Activated T-cell treated with anti-CD3 and anti-CD28 coated beads for 4 hours (primary cell): ENCODE results near the gene C5orf47.

Source experiments
- DNase-seq: peaks from one replicate; pipeline ENCODE4 v3.0.0-alpha.2; 2020

Gene C5orf47, protein sequence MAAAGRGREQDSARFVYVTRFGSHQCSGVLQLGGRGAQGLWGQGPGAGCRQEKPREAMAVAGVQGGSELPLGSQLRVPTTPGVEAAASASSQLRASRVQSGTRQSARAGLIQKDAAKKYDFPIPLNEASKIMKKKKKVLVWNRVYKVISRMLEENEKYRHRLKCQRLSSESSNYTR

DNA sequence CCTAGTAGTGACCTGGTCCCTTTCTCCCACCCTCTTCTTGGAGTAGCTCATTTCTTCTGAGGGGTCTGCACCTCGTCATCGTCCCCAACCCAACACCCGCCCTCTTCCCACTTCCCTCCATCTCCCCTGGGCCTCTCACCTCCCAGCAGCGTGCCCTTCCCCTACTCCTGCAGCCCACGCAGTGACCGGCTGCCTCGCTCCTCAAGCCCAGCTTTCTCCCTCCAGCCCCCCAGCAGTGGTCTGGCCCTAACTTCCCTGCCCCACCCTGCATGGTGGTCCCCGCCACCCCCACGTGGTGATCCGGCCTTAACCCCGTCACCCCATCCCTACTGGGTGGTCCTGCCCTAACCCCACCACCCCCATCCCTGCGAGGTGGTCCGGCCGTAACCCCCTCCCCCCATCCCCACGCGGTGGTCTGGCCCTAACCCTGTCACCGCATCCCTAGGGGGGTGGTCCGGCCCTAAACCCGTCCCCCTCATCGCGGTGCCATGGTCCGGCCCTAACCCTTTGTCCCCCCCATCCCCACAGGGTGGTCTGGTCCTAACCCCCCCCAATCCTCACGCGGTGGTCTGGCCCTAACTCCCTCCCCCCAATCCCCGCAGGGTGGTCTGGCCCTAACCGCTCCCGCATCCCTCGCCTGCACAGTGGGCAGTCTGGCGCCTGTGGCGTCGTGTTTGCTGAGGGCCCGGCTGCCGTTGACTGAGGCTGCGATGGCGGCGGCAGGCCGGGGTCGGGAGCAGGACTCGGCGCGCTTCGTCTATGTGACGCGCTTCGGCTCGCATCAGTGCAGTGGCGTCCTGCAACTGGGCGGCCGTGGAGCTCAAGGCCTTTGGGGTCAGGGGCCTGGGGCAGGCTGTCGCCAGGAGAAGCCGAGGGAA is at the start of gene C5orf47:
C5orf47 (plus strand) TSS at position 617 of the 878 bp plus-strand sequence; CDS start at position 711, 94 bp downstream.
- no peak for DNase-seq

DNA sequence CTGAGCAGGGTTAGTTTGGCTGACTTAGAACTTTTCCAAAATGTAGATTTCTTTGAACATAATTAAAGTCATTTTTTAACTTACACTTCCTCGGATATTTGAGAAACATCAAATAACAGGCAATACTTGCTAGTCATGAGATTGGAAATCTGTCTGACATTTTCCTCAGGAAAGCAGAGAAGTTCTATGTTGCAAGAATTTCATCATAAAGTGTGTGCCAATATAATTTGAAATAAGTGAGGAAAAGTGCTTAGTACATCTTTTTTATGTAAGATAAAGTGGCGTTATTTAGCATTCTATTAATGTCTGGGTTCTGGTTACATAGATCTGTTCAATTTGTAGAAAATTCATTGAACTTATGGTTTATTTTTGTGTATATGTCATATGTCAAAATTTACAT is 48.7 kb upstream of the C5orf47 start:
- DNase-seq: no peak

DNA sequence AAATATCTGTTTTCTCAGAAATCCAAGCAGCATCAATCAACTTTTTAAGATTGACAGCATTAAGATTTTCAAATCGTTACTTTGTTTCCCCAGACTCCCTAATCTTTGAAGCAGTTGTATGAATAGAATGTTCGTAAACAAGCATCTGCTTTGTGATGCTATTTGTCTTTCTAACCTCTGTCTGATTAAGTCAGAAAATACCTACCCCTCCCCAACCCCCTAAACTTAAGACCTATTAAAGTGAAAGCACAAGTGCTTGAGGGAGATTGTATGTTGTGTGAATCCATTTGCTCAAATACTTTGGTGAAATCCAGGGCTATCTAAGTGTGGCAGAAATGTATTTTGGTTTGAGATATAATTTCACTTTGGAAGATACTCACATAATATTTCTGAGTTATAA is 47.9 kb upstream of the C5orf47 start:
- DNase-seq: no peak

DNA sequence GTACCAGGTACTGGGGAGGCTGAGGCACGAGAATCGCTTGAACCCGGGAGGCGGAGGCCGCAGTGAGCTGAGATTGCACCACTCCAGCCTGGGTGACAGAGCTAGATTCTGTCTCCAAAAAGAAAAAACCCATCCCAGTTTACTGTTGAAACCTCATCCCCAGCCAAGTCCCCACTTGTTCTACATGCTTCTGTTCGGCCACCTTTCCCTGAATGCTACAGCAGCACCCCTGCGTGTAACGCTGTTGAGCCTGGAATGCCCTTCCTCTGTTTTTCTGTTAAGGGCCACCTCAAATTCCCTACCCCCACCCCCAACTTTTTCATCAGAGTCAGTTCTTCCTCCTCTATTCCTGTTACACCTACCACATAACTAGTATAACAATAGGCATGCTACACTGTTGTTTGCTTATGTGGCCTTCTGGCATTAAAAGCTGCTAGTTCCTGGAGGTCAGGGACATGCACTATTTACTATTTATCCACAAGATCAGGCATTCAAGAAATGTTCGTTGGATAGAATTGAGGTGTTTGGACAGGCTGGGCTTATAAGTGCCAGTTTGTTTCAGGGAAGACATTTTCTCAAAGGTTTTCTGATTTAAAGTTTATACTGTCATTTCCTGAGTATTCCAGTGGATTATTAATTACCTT is 47.1 kb upstream of the C5orf47 start:
- DNase-seq: no peak

DNA sequence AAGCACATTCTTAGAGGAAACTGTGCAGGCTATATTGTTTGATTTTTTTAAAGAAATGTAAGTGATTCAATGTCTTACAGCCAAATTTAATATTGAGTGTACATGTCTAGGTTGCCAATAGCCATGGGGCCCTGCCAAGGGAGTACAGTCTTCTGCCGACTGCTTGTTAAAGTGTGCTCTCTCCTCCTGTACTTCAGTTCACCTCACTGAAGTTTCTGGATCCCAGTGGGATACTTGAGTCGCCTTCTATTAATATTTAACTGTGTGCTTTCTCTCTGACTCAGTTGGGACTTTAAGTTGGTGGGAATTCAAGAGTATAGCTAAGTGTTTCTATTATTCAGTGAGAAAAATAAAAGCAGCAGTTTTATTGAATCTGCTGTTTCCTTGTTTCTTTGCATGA is 44.5 kb upstream of the C5orf47 start:
- DNase-seq: no peak

DNA sequence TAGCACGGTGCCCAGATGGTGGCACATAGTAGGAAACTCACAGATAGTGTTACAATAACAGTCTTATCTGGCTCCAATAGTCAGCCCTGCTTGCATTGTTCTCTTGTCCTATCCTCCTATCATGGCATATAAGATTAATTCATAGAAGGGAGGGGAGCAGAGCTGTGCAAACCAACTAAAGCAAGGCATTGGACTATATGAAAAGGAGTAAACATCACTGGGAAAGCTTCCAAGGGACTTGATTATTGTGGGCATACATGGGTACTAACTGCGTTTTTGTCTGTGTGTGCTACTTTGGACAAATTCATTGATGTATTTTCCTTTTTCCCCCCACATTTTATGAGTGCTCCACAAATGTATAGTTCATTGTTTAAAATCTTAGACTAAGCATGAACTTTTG is 43.8 kb upstream of the C5orf47 start:
- DNase-seq: no peak

DNA sequence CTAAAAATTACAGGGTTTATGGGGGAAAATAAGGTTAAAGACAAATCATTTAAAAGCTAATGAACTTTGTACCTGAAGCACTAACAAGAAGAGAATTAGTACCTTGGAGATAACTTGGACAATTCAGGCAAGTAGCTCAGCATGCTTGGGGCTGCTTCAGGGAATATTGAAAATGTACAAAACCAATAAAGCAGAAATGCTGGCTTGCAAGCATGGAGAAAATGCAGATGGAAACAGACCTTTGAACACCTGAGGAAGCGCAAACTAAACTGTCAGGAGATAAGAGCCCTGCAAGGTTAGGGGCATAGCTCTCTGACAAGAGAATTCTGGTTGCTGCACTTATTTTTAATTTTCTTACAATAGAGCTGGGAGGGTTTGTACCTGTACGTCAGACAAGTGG is 42.6 kb upstream of the C5orf47 start:
- DNase-seq: no peak

DNA sequence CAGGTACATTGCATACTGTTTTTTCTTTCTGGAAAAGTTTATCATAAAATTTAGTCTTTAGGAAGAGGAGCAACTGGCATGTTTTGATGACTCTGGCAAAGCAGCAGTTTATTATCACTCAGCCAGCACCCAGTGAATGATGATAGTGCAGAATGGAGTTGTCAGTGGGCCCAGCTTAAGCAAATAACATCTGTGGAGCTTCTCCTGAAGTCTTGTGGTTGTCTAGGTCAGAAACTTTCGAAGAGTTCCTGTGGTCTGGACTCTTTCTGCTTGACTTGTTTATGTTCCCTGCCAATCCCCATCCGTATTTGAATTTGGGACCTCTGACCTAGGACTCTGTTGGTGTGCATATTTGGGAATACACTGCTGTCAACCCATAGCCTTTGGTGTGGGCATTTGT is 38.1 kb upstream of the C5orf47 start:
- no peak for DNase-seq

DNA sequence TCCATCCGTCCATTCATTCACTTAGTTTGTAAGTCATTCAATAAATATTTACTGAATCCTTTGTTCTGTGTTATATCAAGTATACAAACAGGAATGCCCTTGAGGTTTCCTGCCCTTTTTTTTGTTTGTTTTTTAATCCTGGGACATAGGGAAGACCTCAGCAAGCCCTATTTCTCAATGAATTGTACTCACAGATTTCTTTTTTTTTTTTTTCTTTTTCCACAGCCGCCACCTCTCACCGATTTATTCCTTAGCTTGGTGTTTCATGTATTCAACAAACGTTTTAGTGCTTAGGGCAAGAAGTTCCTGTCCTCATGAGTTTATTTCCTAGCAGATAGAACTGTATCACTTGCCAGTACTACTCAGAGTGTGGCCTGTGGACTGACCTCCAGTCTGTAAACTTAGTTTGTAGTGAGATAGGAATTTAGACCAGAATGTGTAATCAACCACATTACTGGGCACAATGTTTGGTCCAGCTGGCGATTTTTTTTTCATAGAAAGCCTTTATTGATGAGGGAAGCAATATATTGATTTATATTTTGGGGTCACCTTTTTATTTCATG is 35.4 kb upstream of the C5orf47 start:
- DNase-seq: no peak

DNA sequence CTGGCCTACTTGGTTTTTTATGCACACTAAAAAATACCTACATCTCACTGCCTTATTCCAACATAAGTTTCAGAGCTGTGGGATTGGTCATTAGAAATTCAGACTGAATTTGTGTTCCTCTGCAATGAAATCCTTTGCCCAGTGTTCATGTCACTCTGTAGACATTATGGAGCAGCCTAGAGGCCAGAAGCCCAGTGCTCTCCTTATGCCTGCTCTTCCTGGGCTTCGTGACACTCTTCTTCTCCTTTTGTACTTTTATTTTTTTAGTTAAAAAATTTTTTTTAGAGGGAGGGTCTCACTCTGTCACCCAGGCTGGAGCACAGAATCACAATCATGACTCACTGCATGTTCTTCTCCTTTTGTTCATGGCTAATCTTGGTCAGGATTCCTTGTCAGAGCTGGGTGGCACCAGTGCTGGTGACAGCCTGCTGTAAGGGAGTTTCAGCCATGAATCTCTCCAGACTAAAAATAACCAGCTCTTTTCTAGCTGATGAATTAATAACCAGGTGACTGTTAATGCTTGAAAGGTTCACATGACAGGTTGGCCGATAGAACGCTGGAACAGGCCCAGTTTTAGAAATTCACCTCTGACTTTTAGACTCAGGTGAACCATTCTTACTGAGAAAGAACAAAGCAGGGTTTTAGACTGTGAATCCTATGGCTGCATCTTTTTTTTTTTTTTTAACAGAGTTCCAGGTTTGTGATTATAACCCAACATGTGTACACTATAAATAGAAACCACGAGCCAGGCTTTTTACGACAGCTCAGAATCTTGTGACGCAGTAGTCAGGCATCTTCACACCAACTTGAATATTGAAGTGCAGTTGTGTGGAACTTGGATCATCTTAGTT is 34.1 kb upstream of the C5orf47 start:
- no peak for DNase-seq

DNA sequence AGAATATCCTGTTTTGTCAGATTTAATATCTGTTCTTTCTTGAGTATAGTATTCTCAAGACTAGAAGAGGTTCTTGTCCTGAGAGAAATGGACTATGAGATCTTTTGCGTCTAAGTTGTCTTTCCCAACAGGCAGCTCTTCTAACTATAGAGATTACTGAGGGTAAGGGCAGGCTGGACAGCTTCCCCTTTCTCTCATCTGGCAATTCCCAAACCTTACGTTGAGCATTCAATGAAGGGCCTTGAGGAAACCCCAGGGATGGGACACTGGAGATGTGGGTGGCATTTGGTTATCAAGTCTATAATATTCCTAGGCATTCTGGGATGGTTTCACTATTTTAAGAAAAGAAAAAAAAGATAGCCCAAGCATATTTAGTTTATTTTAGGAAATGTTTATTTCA is 28.0 kb upstream of the C5orf47 start:
- no peak for DNase-seq

DNA sequence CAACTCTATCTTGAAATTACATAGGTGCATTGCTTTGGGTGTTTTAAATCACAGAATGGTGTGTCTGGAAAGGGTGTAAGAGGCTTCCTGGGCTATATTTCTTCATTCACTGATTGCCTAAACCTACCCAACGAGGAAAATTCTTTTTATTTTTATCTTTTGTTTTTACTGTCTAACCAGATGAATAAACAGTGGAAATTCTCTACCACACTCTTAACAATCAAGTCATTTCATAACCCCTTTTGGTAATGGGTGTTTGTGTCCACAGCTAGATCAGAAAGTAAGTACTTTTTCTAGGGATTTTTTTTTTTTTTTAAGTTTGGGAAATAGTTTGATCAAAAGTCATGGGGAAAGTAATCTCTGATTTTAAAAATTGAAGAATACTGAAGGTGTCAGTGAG is 27.6 kb upstream of the C5orf47 start:
- DNase-seq: no peak

DNA sequence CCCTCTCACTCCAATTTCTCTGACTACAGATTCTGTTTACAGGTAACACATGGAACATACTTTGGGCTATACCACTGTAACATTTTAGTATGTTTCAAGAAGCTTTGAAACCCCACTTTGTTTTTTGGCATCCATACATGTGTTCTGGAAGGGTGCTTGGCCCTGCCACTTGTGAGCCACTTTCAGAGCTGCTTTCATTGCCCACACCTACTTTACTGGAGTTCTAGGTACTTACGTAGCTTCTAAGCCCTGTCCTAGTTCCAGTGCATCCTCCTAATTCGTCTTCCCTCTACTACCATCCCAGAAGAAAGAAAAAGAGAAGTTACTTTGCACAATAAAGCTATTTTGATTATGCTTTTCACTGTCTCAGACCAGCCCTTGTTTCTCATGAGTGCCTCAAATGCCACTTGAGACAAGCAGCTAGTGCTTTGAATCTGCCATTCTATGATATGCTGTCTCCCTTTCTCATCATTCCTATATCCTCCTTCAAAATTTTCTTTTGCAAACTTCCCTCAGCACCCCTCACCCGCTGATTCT is 26.5 kb upstream of the C5orf47 start:
- no peak for DNase-seq

DNA sequence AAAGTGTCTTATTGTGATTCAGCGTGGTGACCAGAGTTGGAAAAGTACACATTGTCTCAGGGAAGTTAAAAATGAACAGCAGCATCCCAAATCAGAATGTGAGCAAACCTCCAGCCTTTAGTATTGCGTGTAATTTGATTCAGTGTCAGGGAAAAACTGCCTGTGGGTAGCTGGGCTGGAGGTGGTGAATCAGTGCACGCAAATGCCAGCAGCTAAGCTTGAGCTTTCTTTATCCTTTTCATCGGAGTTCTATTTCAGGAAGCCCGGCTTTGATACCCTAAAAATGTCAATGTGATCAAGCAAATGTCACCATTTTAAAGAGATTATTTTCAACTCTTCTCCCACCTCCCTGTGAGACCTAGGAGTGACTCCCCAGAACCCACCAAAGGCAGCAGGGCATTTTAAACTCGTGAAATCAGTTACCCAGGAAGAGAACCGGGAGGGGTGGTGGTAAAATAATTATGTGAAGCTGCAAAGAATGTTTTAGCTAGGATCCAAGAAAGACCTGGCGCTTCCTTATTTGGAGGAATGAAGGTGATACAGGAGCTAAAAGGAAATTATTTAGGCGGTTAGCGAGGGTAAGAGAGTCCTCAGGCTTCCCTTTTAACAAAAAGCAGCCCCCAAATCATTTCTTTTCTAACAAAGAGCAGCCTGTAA is 25.7 kb upstream of the C5orf47 start:
- DNase-seq: no peak

DNA sequence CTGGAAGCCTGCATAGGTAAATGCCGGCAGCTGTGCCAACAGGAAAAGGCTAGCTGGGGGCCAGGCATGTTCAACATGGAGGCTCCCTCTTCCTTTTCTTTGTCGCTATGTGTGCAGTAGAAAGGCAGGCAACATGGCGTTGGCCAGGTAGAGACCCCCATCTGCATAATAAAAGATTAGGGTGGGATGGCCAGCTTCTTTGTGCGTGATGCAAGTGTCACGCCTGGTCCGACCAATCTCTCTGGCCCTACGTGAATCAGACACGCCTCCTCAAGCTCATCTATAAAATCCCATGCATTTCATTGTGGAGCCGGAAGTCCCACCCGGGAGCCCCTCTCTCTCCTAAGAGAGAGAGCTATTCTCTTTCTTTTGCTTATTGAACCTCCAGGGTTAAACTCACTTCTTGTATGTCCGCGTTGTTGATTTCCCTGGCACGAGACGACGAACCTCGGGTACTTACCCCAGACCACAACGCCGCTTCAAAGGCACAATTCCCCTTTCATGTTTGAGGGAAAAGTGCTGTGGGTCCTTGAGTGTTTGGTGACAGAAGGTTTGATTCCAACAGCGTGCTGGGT is 25.0 kb upstream of the C5orf47 start:
- no peak for DNase-seq

DNA sequence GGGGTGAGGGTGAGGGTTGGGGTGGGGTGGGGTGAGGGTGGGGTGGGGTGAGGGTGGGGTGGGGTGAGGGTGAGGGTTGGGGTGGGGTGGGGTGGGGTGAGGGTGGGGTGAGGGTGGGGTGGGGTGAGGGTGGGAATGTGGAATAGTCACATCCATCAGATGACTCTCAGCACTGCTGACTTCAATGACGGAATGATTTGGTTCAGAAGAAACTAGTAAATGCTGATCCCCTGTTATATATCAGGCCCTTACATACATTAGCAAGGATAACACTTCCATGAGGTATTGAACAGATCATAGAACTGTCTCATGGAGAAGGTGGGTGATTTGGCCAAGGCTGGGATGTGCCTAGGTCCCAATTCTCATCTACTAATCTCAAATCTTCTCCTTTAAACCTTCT is 24.5 kb upstream of the C5orf47 start:
- DNase-seq: no peak

DNA sequence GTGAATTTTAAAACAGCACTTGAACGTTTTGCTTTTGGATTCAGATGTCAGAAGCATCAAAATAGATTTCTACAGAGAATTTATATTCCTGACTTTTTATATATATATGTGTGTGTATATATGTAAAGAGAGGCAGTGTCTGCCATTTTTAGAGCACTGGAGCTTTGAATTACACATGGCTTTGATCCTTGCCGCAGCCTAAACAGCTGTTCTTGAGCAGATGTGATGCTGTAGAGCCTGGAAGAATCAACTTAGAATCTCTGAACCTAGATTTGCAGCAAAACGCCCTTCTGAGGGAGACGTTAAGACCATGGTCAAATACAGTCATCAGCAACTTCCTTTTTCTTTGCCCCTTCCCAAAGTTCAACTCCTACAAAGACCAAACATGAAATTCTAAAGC is 21.7 kb upstream of the C5orf47 start:
- DNase-seq: no peak

DNA sequence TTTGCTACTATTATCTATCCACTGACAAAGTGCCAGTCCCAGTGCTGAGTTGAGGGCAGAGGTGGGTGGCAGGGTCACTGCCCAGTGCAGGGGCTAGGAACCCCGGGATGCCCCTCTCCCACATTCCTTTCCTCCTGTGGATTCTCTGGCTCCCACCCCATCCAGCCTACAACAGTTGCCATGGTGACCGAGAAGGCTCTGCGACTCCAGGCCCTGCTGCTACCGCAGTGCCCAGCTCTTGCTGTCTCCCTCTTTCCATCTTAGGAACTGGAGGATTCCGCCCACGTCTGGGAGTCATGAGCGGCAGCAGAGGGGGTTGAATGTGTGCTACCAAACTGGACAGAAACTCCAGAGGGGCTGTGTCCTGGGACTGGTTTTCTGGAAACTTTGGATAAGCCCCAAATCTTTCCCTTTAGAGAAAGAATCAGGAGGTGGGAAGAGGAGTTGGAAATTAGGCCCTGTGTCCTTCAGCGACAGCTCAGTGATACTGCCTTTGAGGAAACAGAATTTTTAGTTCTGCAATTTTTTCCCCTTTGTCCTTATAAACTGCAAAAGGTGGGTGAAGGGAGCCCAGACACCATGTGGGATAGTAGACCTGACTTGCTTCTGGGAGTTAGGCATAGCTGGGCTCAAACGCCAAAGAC is 20.7 kb upstream of the C5orf47 start:
- DNase-seq: no peak

DNA sequence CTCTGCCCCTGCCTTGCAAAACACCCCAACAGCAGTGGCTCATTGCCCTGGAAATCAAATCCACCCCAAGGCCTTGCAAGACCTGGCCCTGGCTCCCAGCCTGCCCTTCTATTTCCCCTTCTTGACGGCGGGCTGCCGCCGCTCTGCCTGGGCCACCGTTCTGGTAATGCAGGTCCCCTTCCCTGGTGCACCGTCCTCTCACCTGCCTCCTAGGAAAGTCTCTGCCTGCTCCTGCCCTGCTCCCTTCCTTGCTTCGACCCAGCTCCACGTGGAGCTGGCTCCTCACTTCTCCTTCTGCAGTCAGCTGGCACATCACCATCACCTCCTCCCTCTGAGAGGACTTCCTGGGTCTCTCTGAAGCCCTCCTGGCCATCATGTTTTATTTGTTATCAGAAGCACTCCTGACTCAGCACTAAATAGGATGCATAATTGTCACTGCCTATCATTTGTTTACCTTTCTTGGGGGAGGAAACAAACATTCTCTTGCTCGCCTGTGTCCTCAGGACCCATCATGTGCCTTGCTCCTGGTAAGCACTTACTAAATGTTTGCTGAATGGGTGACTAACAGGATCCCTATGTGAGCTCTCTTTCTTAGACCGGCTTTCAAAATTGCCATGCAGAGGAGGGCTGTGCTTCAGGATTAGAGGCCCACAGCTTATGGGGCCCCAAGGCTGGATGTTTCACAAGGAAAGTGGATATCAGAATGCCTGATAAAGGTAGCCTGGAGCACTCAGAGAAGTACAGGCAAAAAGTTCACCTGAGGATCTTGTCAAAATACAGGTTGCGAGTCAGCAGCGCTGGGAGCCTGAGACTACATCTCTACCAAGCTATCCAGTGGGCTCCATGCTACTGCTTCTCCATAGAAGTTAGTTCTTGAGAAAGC is 19.6 kb upstream of the C5orf47 start:
- no peak for DNase-seq
